ENCODE measurements around the gene CCL16.
A peak's percentile ranks its signal among the peaks of the same experiment; 100 is the strongest.
"Not testable (repeated sequence)": the region's sequence is repeated elsewhere in the genome, so short reads cannot be mapped to it uniquely, and the experiment has no call there.

The CCL16 gene

GRCh38 chr17:35938492-35938891 lies 42.8 kb downstream of the CCL16 start:
- not testable (repeated sequence) for DNase-seq (ENCODE audit: low read depth)

DNA sequence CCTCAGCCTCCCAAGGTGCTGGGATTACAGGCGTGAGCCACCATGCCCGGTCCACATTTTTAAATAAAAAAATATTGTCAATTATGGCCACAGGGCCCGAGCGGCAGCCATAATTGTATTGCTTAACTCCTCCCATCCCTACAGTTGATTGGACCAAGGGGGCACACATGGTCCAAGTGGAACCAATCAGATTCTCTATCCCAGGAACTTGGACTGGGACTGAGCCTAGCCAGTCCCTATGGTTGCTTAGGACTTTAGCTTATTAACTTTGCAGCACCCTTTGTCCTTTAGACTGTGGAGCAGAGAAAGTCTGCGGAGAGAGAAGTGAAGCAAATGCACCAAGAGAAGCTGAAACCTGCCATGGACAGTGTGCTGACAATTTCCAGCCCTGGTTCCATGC lies 45.2 kb downstream of the CCL16 start:
- DNase-seq (ENCODE audit: low read depth) = peak; percentile 13

DNA sequence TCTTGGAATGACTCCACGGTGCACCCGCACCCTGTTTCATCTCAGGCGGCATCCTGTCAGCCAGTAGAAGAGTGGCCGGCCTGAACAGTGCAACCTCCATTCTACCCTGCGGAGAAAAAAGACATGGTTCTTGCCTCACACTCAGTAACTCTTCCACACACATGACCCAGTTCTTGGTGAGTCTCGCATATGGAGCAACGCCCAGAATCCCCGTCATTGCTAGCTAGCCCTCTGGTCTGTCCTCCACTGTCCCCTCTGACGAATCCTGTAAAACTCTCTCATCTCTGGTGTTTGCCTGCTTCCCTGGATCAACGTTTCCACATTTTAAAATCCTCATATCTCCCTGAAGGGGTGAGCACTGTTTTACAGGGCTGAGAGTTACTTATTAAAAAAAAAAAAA lies 46.5 kb downstream of the CCL16 start:
- DNase-seq (ENCODE audit: low read depth) = no peak

DNA sequence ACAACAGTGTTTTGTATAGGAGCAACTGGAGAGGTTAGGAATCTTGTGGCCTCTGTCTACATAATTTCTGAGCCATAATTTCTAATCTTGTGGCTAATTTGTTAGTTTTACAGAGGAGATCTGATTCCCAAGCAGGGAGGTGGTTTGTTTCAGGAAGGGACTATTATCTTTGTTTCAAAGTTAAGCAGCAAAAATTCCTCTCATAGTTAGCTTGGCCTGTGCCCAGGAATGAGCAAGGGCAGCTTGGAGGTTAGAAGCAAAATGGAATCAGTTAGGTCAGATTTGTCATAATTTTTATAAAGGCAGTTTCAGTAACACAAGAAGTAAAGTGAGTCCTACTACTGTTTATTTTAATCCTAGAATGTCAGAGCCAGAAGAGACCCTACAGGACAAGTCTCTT lies 48.7 kb downstream of the CCL16 start:
- no peak for DNase-seq (ENCODE audit: low read depth)

- no peak for DNase-seq (ENCODE audit: low read depth)
These were observed 49.4 kb downstream of the CCL16 start for GRCh38 chr17:35931794-35932425.

DNA sequence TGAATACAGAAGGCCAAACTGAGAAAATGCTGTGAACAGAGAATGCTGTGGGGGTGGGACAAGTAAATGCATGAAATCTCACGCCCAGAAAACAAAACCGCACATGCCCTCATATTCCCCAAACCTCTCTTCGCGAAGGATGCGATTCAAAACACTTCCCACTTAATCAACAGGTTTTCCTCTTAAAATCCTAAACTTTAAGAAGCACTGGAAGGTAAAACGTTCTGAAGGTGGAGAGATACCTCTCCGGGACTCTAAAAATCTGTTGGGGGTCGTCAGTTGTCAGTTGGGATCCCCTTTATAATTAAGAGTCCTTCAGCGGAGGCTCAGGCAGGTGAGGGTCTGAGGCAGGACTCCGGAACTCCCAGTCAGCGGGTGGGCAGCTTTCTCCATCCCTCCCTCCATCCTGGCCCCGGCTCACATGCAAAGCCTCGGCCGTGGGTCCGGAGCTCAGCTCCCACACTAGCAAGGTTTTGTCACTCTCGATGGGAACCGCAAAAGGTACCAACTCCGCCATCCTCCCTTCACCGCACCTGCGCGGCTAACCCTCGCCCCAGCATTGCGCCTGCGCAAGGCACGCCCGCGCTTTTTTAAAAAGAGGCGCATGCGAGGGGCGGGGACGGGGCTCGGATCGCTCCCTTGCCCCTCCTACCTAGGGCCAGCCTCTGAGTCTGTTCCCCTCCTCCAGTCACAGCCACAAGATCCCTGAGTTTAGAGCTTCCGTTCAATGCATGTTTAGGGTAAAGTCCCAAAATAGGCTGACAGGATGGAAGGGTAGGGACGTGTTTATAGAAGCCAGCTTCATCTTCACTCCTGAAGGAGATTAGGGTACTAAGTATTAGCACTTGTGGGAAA lies 50.9 kb downstream of the CCL16 start, which contains the start of gene RDM1:
TSS of gene RDM1 (minus strand) at position 563 of the 855 bp plus-strand sequence. CDS start at position 517, 46 bp downstream.
- peak; percentile 81 for DNase-seq (ENCODE audit: low read depth)

- no peak for DNase-seq (ENCODE audit: low read depth)
These were observed 53.6 kb downstream of the CCL16 start for GRCh38 chr17:35927714-35928113.

Data from ELR (cell line).